IPS-15b (cell line): ENCODE data around the gene CSTPP1.
"Not testable (repeated sequence)": the region's sequence is repeated elsewhere in the genome, so short reads cannot be mapped to it uniquely, and the experiment has no call there.

Source experiments
- H3K27me3 ChIP-seq: one replicate; pipeline ENCODE4 v1.6.1; 2013; ENCODE audit warnings: low read length; ENCODE audit not compliant: control insufficient read depth, insufficient read depth
- H3K36me3 ChIP-seq: one replicate; pipeline ENCODE4 v1.6.1; 2013; ENCODE audit warnings: low read length; ENCODE audit not compliant: control insufficient read depth, insufficient read depth
- H3K4me1 ChIP-seq: one replicate; pipeline ENCODE4 v1.6.1; 2013; ENCODE audit warnings: mild to moderate bottlenecking, low read length; ENCODE audit not compliant: control insufficient read depth, insufficient read depth
- H3K4me3 ChIP-seq: one replicate; pipeline ENCODE4 v1.5.1; 2013; ENCODE audit warnings: low read depth, low read length
- H3K9ac ChIP-seq: one replicate; pipeline ENCODE4 v1.6.1; 2013; ENCODE audit warnings: low read depth, mild to moderate bottlenecking, low read length
- H3K9me3 ChIP-seq: one replicate; pipeline ENCODE4 v1.6.1; 2013; ENCODE audit warnings: mild to moderate bottlenecking, low read length; ENCODE audit not compliant: control insufficient read depth, insufficient read depth

CSTPP1 gene

DNA sequence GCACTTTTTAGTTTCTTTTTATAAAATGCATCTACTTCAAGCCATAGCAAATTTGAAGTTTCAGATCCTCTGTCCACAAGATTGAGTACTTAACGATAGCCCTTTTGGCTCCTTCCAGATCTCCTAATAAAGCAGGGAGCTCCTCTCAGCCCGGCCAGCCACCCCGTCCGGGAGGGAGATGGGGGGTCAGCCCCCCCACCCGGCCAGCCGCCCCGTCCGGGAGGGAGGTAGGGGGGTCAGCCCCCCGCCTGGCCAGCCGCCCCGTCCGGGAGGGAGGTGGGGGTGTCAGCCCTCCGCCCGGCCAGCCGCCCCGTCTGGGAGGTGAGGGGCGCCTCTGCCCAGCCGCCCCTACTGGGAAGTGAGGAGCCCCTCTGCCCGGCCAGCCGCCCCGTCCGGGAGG, 160.3 kb downstream of the CSTPP1 start:
- H3K27me3 ChIP-seq, H3K4me3 ChIP-seq, H3K36me3 ChIP-seq, H3K9me3 ChIP-seq, H3K9ac ChIP-seq, H3K4me1 ChIP-seq: not testable (repeated sequence)

DNA sequence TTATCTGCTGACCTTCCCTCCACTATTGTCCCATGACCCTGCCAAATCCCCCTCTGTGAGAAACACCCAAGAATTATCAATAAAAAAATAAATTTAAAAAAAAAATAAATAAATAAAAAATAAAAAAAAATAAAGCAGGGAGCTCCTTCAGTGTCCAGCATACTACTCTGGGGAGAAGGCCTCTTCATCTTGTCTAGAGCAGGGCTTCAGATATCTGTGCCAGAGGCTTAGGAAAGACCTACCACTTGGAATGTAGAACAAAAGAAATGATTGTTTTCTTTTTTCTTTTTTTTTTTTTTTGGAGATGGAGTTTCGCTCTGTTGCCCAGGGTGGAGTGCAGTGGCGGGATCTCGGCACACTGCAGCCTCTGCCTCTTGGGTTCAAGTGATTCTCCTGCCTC, 161.7 kb downstream of the CSTPP1 start:
- H3K4me3 ChIP-seq, H3K4me1 ChIP-seq, H3K36me3 ChIP-seq, H3K27me3 ChIP-seq, H3K9ac ChIP-seq, H3K9me3 ChIP-seq: not testable (repeated sequence)

GRCh38 chr11:47099214-47099917, 162.8 kb downstream of the CSTPP1 start:
- Histone ChIP-seq H3K4me3 (no peak overlapping the region), H3K4me1 (peaks cover 3% of the 10 kb centered on the region), H3K36me3 (no peaks in the 10 kb centered on the region), H3K9me3 (no peaks in the 10 kb centered on the region), H3K27me3 (no peaks in the 10 kb centered on the region), H3K9ac (no peak overlapping the region)

- Histone ChIP-seq H3K27me3 (no peaks in the 10 kb centered on the region), H3K9ac (no peak overlapping the region), H3K4me3 (no peak overlapping the region), H3K9me3 (no peaks in the 10 kb centered on the region), H3K4me1 (peaks cover 8% of the 10 kb centered on the region), H3K36me3 (no peaks in the 10 kb centered on the region)
Observed at GRCh38 chr11:47099918-47100315, 163.4 kb downstream of the CSTPP1 start.

DNA sequence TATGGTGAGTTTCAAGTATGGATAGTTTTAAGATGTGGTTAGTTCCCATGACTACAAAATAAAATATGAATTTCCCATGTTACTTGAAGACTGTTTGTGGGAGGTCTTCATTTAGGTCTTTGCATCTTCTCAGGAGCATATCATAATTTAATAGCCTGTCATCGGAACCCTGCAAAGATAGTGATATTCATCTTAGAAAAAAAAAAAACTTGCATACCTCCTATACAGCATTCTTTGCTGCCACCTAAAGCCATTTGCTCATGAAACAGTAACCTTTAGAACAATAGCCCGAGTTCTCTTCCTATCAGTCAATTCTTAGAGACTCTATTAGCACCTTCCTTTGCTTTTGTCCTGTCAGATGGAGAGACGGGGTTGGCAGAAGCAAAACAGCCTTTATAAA, 164.8 kb downstream of the CSTPP1 start:
- Histone ChIP-seq H3K4me3 (no peak overlapping the region), H3K36me3 (no peaks in the 10 kb centered on the region), H3K4me1 (peaks cover 9% of the 10 kb centered on the region), H3K27me3 (no peaks in the 10 kb centered on the region), H3K9me3 (no peaks in the 10 kb centered on the region), H3K9ac (no peak overlapping the region)

- H3K9me3 ChIP-seq: no peaks in the 10 kb centered on the region
- no peak overlapping the region for H3K9ac ChIP-seq
- H3K4me3 ChIP-seq: no peak overlapping the region
- no peaks in the 10 kb centered on the region for H3K27me3 ChIP-seq
- peaks cover 9% of the 10 kb centered on the region for H3K4me1 ChIP-seq
- H3K36me3 ChIP-seq: no peaks in the 10 kb centered on the region
Observed at GRCh38 chr11:47104261-47104950, 167.8 kb downstream of the CSTPP1 start.

DNA sequence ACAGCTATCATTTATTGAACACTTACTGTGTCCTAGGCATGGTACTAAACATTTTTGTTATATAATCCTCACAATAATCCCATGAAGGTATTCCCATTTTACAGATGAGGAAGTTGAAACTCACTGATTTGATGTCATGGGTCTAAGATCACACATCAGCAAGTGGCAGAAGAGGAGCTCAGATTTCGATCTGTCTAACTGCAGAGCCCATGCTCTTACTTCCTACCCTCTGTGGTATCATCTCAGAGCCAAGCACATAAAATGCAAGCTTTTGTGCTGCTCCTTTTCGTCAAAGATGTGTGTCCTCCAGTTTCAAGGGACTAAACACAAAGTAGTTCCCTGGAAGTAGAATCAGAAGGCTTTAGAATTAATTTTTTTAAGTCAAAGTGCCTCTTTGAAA, 169.0 kb downstream of the CSTPP1 start:
- no peaks in the 10 kb centered on the region for H3K36me3 ChIP-seq
- peaks cover 9% of the 10 kb centered on the region for H3K4me1 ChIP-seq
- no peak overlapping the region for H3K9ac ChIP-seq
- H3K27me3 ChIP-seq: no peaks in the 10 kb centered on the region
- no peaks in the 10 kb centered on the region for H3K9me3 ChIP-seq
- no peak overlapping the region for H3K4me3 ChIP-seq

GRCh38 chr11:47105974-47106373, 169.4 kb downstream of the CSTPP1 start:
- Histone ChIP-seq H3K9me3 (no peaks in the 10 kb centered on the region), H3K4me3 (no peak overlapping the region), H3K36me3 (no peaks in the 10 kb centered on the region), H3K27me3 (no peaks in the 10 kb centered on the region), H3K4me1 (peaks cover 9% of the 10 kb centered on the region), H3K9ac (no peak overlapping the region)

- Histone ChIP-seq H3K9ac (no peak overlapping the region), H3K27me3 (no peaks in the 10 kb centered on the region), H3K4me1 (peaks cover 9% of the 10 kb centered on the region), H3K9me3 (no peaks in the 10 kb centered on the region), H3K4me3 (no peak overlapping the region), H3K36me3 (no peaks in the 10 kb centered on the region)
Observed at GRCh38 chr11:47106798-47107411, 170.3 kb downstream of the CSTPP1 start.

- no peaks in the 10 kb centered on the region for H3K36me3 ChIP-seq
- H3K4me3 ChIP-seq: no peak overlapping the region
- H3K9me3 ChIP-seq: no peaks in the 10 kb centered on the region
- no peak overlapping the region for H3K9ac ChIP-seq
- H3K4me1 ChIP-seq: peaks cover 9% of the 10 kb centered on the region
- H3K27me3 ChIP-seq: no peaks in the 10 kb centered on the region
Observed at GRCh38 chr11:47107744-47108143, 171.2 kb downstream of the CSTPP1 start.

- Histone ChIP-seq H3K9ac (no peak overlapping the region), H3K4me1 (peaks cover 9% of the 10 kb centered on the region), H3K36me3 (no peaks in the 10 kb centered on the region), H3K27me3 (no peaks in the 10 kb centered on the region), H3K4me3 (no peak overlapping the region), H3K9me3 (no peaks in the 10 kb centered on the region)
Observed at GRCh38 chr11:47108214-47108613, 171.7 kb downstream of the CSTPP1 start.
